Peyer's patch (tissue), 4 donors: ENCODE results near the gene KITLG.

Experiments
- CTCF ChIP-seq, 6 experiments: fragments of 450-650 bp in 4 of 6; fragments of 200-600 bp in 2 of 6; sonication (generic) in 1 of 6; IDR thresholded peaks; one replicate each; pipeline ENCODE4 v1.5.1; 2017 to 2019; ENCODE audit warnings: antibody characterized with exemption in 6 of 6, mild to moderate bottlenecking in 3 of 6, moderate library complexity in 1 of 6
- POLR2A ChIP-seq, 2 donors: fragments of 450-650 bp; IDR thresholded peaks; one replicate each; pipeline ENCODE4 v1.5.1; 2017; ENCODE audit warnings: antibody characterized with exemption in 2 of 2, mild to moderate bottlenecking in 2 of 2, moderate library complexity in 2 of 2

- no peak for TF ChIP-seq CTCF (IDR thresholded peaks at IDR 0.05)
- no peak for TF ChIP-seq POLR2A (IDR thresholded peaks at IDR 0.05)
Observed at GRCh38 chr12:88468581-88468980, 111.7 kb downstream of the KITLG start.
